SK-N-SH treated with all-trans-retinoic acid at 6 μM for 48 hours (cell line): ENCODE results near the gene RAI14.

Source experiments
- ATAC-seq: fragments of 200-7000 bp; cut with Tn5 transposase; 3 replicates; pipeline ENCODE4 v1.9.1; 2020; ENCODE audit warnings: mild to moderate bottlenecking, moderate library complexity
- ARNTL ChIP-seq: fragments of 450-650 bp; formaldehyde crosslinking; IDR thresholded peaks from 2 replicates; pipeline ENCODE4 v1.5.0; 2020; ENCODE audit warnings: low read depth, mild to moderate bottlenecking, moderate library complexity, borderline replicate concordance
- BACH2 ChIP-seq: fragments of 250-450 bp; sonication (Bioruptor Pico); IDR thresholded peaks from 2 replicates; pipeline ENCODE4 v1.9.0; 2021; ENCODE audit warnings: mild to moderate bottlenecking, borderline replicate concordance
- CREB5 ChIP-seq: fragments of 250-450 bp; sonication (Bioruptor Pico); IDR thresholded peaks from 2 replicates; pipeline ENCODE4 v1.5.1; 2020; ENCODE audit warnings: low read depth, mild to moderate bottlenecking, moderate library complexity
- CSDC2 ChIP-seq: fragments of 250-450 bp; sonication (Bioruptor Pico); IDR thresholded peaks from 2 replicates; pipeline ENCODE4 v1.5.0; 2020; ENCODE audit warnings: mild to moderate bottlenecking, moderate library complexity
- CSRNP3 ChIP-seq: fragments of 250-450 bp; sonication (Bioruptor Pico); IDR thresholded peaks from 2 replicates; pipeline ENCODE4 v1.5.1; 2021; ENCODE audit warnings: mild to moderate bottlenecking, moderate library complexity
- ESRRG ChIP-seq: fragments of 250-450 bp; sonication (Bioruptor Pico); IDR thresholded peaks from 2 replicates; pipeline ENCODE4 v1.6.1; 2021; ENCODE audit warnings: mild to moderate bottlenecking
- GLIS3 ChIP-seq: fragments of 250-450 bp; sonication (Bioruptor Pico); IDR thresholded peaks from 2 replicates; pipeline ENCODE4 v1.5.0; 2020; ENCODE audit warnings: mild to moderate bottlenecking, moderate library complexity
- ISL1 ChIP-seq: fragments of 250-450 bp; sonication (Bioruptor Pico); IDR thresholded peaks from 2 replicates; pipeline ENCODE4 v2.1.2; 2022; ENCODE audit warnings: mild to moderate bottlenecking, moderate library complexity
- OSR1 ChIP-seq: fragments of 250-450 bp; sonication (Bioruptor Pico); IDR thresholded peaks from 2 replicates; pipeline ENCODE4 v1.8.0; 2022; ENCODE audit warnings: moderate library complexity, mild to moderate bottlenecking, inconsistent platforms
- PATZ1 ChIP-seq: fragments of 250-450 bp; sonication (Bioruptor Pico); IDR thresholded peaks from 2 replicates; pipeline ENCODE4 v1.8.0; 2020; ENCODE audit warnings: mild to moderate bottlenecking, moderate library complexity, borderline replicate concordance
- POU6F1 ChIP-seq: fragments of 250-450 bp; sonication (Bioruptor Pico); IDR thresholded peaks from 2 replicates; pipeline ENCODE4 v1.8.0; 2021; ENCODE audit warnings: low read depth, mild to moderate bottlenecking, moderate library complexity, borderline replicate concordance
- RARB ChIP-seq: fragments of 250-450 bp; sonication (Bioruptor Pico); IDR thresholded peaks from 2 replicates; pipeline ENCODE4 v1.8.0; 2021; ENCODE audit warnings: mild to moderate bottlenecking, moderate library complexity
- SNAI2 ChIP-seq: fragments of 250-450 bp; sonication (Bioruptor Pico); IDR thresholded peaks from 2 replicates; pipeline ENCODE4 v1.5.0; 2020; ENCODE audit warnings: mild to moderate bottlenecking, moderate library complexity
- TCF4 ChIP-seq: fragments of 250-450 bp; sonication (Bioruptor Pico); IDR thresholded peaks from 2 replicates; pipeline ENCODE4 v1.8.0; 2021; ENCODE audit warnings: mild to moderate bottlenecking, moderate library complexity, borderline replicate concordance
- TOX ChIP-seq: fragments of 250-450 bp; sonication (Bioruptor Pico); IDR thresholded peaks from 2 replicates; pipeline ENCODE4 v1.8.0; 2021; ENCODE audit warnings: mild to moderate bottlenecking, moderate library complexity, borderline replicate concordance
- TSHZ2 ChIP-seq: fragments of 250-450 bp; sonication (Bioruptor Pico); IDR thresholded peaks from 2 replicates; pipeline ENCODE4 v1.5.0; 2020; ENCODE audit warnings: mild to moderate bottlenecking, moderate library complexity
- ZC3H10 ChIP-seq: fragments of 250-450 bp; sonication (Bioruptor Pico); IDR thresholded peaks from 2 replicates; pipeline ENCODE4 v1.5.1; 2021; ENCODE audit warnings: mild to moderate bottlenecking, moderate library complexity
- ZFP3 ChIP-seq: fragments of 250-450 bp; sonication (Bioruptor Pico); IDR thresholded peaks from 2 replicates; pipeline ENCODE4 v1.5.0; 2020; ENCODE audit warnings: mild to moderate bottlenecking, moderate library complexity
- ZFP30 ChIP-seq: fragments of 450-650 bp; formaldehyde crosslinking; IDR thresholded peaks from 2 replicates; pipeline ENCODE4 v1.5.0; 2022; ENCODE audit warnings: mild to moderate bottlenecking, moderate library complexity
- ZNF565 ChIP-seq: fragments of 450-650 bp; formaldehyde crosslinking; conservative IDR thresholded peaks from 2 replicates; pipeline ENCODE4 v1.5.0; 2020; ENCODE audit warnings: low read depth, mild to moderate bottlenecking, moderate library complexity
- ZNF70 ChIP-seq: fragments of 450-650 bp; formaldehyde crosslinking; IDR thresholded peaks from 2 replicates; pipeline ENCODE4 v1.5.0; 2020; ENCODE audit warnings: mild to moderate bottlenecking, moderate library complexity
- ZNF8 ChIP-seq: fragments of 450-650 bp; formaldehyde crosslinking; IDR thresholded peaks from 2 replicates; pipeline ENCODE4 v1.5.0; 2020; ENCODE audit warnings: mild to moderate bottlenecking, moderate library complexity

The RAI14 gene

GRCh38 chr5:34697308-34698108 is 41.4 kb downstream of the RAI14 start:
- no peak for TF ChIP-seq ZNF70 (CRISPR knock-in tag)
- TF ChIP-seq ARNTL: no peak
- no peak for TF ChIP-seq TCF4 (CRISPR knock-in tag)
- no peak for TF ChIP-seq GLIS3 (CRISPR knock-in tag)
- no peak for TF ChIP-seq TSHZ2
- no peak for TF ChIP-seq TOX
- no peak for TF ChIP-seq CSRNP3
- no peak for TF ChIP-seq ESRRG (CRISPR knock-in tag)
- TF ChIP-seq PATZ1 (CRISPR knock-in tag): no peak
- no peak for TF ChIP-seq SNAI2 (CRISPR knock-in tag)
- TF ChIP-seq OSR1 (CRISPR knock-in tag): no peak
- TF ChIP-seq RARB (CRISPR knock-in tag): no peak
- no peak for ATAC-seq

- no peak for ATAC-seq
- TF ChIP-seq ZNF8 (CRISPR knock-in tag) (no peak), ARNTL (no peak), ZNF70 (CRISPR knock-in tag) (no peak), POU6F1 (CRISPR knock-in tag) (no peak), ISL1 (CRISPR knock-in tag) (no peak), OSR1 (CRISPR knock-in tag) (no peak), RARB (CRISPR knock-in tag) (no peak), CREB5 (CRISPR knock-in tag) (no peak), TCF4 (CRISPR knock-in tag) (no peak), ZC3H10 (CRISPR knock-in tag) (no peak), ZFP30 (CRISPR knock-in tag) (no peak), ZFP3 (CRISPR knock-in tag) (no peak), ESRRG (CRISPR knock-in tag) (no peak), TOX (no peak), ZNF565 (no peak), BACH2 (CRISPR knock-in tag) (no peak), CSRNP3 (no peak), PATZ1 (CRISPR knock-in tag) (no peak), CSDC2 (CRISPR knock-in tag) (no peak)
- TF ChIP-seq, all 23 proteins: peak for 0
These were observed 41.9 kb downstream of the RAI14 start for GRCh38 chr5:34698109-34698419.
